Neural cell (in vitro differentiated cells): ENCODE measurements around the gene SLC6A4. TPM values are rescaled to one million over a fixed set of nuclear protein-coding genes. Genes with fewer than 3 reads are reported as not detected.

Experiments
- H2AFZ ChIP-seq: fragments of 200-600, 300-800 bp; sonication (generic), shearing (Covaris generic); 2 replicates; pipeline ENCODE4 v1.6.0; 2014; ENCODE audit warnings: low read depth, mild to moderate bottlenecking, antibody characterized with exemption, low read length, moderate library complexity
- H3F3A ChIP-seq: fragments of 200-600 bp; shearing (Covaris generic); 2 replicates; pipeline ENCODE4 v1.6.1; 2016; ENCODE audit warnings: mild to moderate bottlenecking, moderate library complexity, mixed read lengths, antibody characterized with exemption, low read length; ENCODE audit not compliant: insufficient read depth, poor library complexity, severe bottlenecking
- H3K27ac ChIP-seq: fragments of 200-600, 300-800 bp; sonication (generic), shearing (Covaris generic); 2 replicates; pipeline ENCODE4 v1.5.1; 2014; ENCODE audit warnings: mild to moderate bottlenecking, low read length, moderate library complexity
- H3K27me3 ChIP-seq: fragments of 300-800, 200-600 bp; sonication (generic), shearing (Covaris generic); 2 replicates; pipeline ENCODE4 v1.6.0; 2014; ENCODE audit warnings: mild to moderate bottlenecking, low read depth, low read length, moderate library complexity; ENCODE audit not compliant: insufficient read depth
- H3K36me3 ChIP-seq: fragments of 300-800, 200-600 bp; sonication (generic), shearing (Covaris generic); 2 replicates; pipeline ENCODE4 v1.5.1; 2014; ENCODE audit warnings: mild to moderate bottlenecking, antibody characterized with exemption, low read length, moderate library complexity; ENCODE audit not compliant: insufficient read depth
- H3K4me2 ChIP-seq: fragments of 300-800, 200-600 bp; sonication (generic), shearing (Covaris generic); 2 replicates; pipeline ENCODE4 v1.6.0; 2014; ENCODE audit warnings: mild to moderate bottlenecking, low read length
- H3K4me3 ChIP-seq: fragments of 300-800, 200-600 bp; sonication (generic), shearing (Covaris generic); 2 replicates; pipeline ENCODE4 v1.5.1; 2014; ENCODE audit warnings: mild to moderate bottlenecking, low read length, moderate library complexity
- H3K79me2 ChIP-seq: fragments of 200-600 bp; shearing (Covaris generic); replicated peaks from 2 replicates; pipeline ENCODE4 v1.6.0; 2014; ENCODE audit warnings: mild to moderate bottlenecking, low read length, moderate library complexity; ENCODE audit not compliant: insufficient read depth
- H3K9ac ChIP-seq: fragments of 300-800, 200-600 bp; sonication (generic), shearing (Covaris generic); 2 replicates; pipeline ENCODE4 v1.6.1; 2016; ENCODE audit warnings: mild to moderate bottlenecking, low read length, mixed read lengths
- H3K9me2 ChIP-seq: fragments of 200-600 bp; shearing (Covaris generic); 2 replicates; pipeline ENCODE4 v1.6.1; 2016; ENCODE audit warnings: mild to moderate bottlenecking, low read length, mixed read lengths; ENCODE audit not compliant: insufficient read depth
- H3K9me3 ChIP-seq: fragments of 200-600, 300-800 bp; sonication (generic), shearing (Covaris generic); 2 replicates; pipeline ENCODE4 v1.6.1; 2016; ENCODE audit warnings: mild to moderate bottlenecking, mixed run types, low read length, moderate library complexity, mixed read lengths
- H4K20me1 ChIP-seq: fragments of 200-600 bp; shearing (Covaris generic); 2 replicates; pipeline ENCODE4 v1.6.1; 2016; ENCODE audit warnings: mild to moderate bottlenecking, mixed run types; ENCODE audit not compliant: insufficient read depth
- EP300 ChIP-seq: fragments of 450-650 bp; conservative IDR thresholded peaks from 2 replicates; pipeline ENCODE4 v1.6.1; 2014; ENCODE audit warnings: antibody characterized with exemption, mild to moderate bottlenecking, moderate library complexity; ENCODE audit not compliant: poor library complexity, severe bottlenecking
- EZH2 ChIP-seq: fragments of 200-600, 300-800 bp; shearing (Covaris generic), sonication (generic); IDR thresholded peaks from 2 replicates; pipeline ENCODE4 v1.6.1; 2014; ENCODE audit warnings: antibody characterized with exemption, low read length, borderline replicate concordance, mild to moderate bottlenecking; ENCODE audit not compliant: insufficient read depth, poor library complexity, severe bottlenecking
- MXI1 ChIP-seq: fragments of 450-650 bp; conservative IDR thresholded peaks from 2 replicates; pipeline ENCODE4 v1.6.1; 2014; ENCODE audit warnings: antibody characterized with exemption, mild to moderate bottlenecking; ENCODE audit not compliant: poor library complexity, severe bottlenecking
- POLR2AphosphoS5 ChIP-seq: IDR thresholded peaks from 2 replicates; pipeline ENCODE4 v1.6.1; 2012
- RAD21 ChIP-seq: fragments of 450-650 bp; conservative IDR thresholded peaks from 2 replicates; pipeline ENCODE4 v1.6.1; 2014; ENCODE audit warnings: antibody characterized with exemption, mild to moderate bottlenecking, moderate library complexity
- REST ChIP-seq: IDR thresholded peaks from 2 replicates; pipeline ENCODE4 v1.6.1; 2012; ENCODE audit warnings: borderline replicate concordance
- SMC3 ChIP-seq: fragments of 450-650 bp; conservative IDR thresholded peaks from 2 replicates; pipeline ENCODE4 v1.6.1; 2014; ENCODE audit warnings: antibody characterized with exemption, mild to moderate bottlenecking, moderate library complexity; ENCODE audit not compliant: poor library complexity
- TAF1 ChIP-seq: IDR thresholded peaks from 2 replicates; pipeline ENCODE4 v1.6.1; 2012; ENCODE audit warnings: low read depth
- polyA plus RNA-seq: library from polyadenylated mRNA; depleted of rRNA; stranded (reverse); fragments of >200 nt; gene quantifications from 2 replicates; pipeline ENCODE4 v1.2.3, GENCODE V29; 2014
- TF ChIP-seq, protein P1 (sequence below): fragments of 450-650 bp; IDR thresholded peaks from 2 replicates; pipeline ENCODE4 v1.5.1; 2014; ENCODE audit warnings: antibody characterized with exemption, mild to moderate bottlenecking, moderate library complexity; ENCODE audit not compliant: poor library complexity, severe bottlenecking

SLC6A4 gene
- polyA plus RNA-seq, 1 donor from 2014 or later: 1.1 TPM

DNA sequence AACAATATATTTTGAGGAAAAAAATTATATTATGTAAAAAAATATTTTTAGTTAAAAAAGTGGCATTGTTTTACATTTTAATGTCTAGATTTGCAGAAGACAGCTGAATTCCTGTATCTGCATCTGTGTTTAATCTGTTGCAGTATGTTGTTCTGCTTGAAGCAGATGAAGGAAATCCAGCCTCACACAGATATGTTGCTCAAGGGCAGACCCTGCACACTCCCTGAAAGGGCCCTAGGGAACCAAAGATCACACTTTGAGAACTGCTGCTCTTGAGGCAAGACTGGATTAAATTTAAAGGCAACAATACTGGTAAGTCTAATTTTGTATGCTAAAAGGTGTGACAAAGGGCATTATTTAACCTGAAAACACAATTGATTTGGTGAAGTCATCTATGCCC is 16.4 kb upstream of the SLC6A4 start:
- Histone ChIP-seq H3K27me3 (no peaks in the 10 kb centered on the region), H3K9me3 (no peaks in the 10 kb centered on the region), H3K9me2 (no peaks in the 10 kb centered on the region), H3F3A (no peaks in the 10 kb centered on the region), H3K36me3 (peaks cover 5% of the 10 kb centered on the region), H2AFZ (no peak overlapping the region), H3K4me3 (no peak overlapping the region), H3K27ac (no peak overlapping the region), H3K4me2 (no peak overlapping the region), H4K20me1 (no peaks in the 10 kb centered on the region), H3K79me2 (no peaks in the 10 kb centered on the region), H3K9ac (no peak overlapping the region)
- no peak for TF ChIP-seq POLR2AphosphoS5
- TF ChIP-seq MXI1: no peak
- TF ChIP-seq TAF1: no peak
- TF ChIP-seq EP300: no peak
- TF ChIP-seq REST: no peak
- TF ChIP-seq, protein P1, sequence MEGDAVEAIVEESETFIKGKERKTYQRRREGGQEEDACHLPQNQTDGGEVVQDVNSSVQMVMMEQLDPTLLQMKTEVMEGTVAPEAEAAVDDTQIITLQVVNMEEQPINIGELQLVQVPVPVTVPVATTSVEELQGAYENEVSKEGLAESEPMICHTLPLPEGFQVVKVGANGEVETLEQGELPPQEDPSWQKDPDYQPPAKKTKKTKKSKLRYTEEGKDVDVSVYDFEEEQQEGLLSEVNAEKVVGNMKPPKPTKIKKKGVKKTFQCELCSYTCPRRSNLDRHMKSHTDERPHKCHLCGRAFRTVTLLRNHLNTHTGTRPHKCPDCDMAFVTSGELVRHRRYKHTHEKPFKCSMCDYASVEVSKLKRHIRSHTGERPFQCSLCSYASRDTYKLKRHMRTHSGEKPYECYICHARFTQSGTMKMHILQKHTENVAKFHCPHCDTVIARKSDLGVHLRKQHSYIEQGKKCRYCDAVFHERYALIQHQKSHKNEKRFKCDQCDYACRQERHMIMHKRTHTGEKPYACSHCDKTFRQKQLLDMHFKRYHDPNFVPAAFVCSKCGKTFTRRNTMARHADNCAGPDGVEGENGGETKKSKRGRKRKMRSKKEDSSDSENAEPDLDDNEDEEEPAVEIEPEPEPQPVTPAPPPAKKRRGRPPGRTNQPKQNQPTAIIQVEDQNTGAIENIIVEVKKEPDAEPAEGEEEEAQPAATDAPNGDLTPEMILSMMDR: no peak
- TF ChIP-seq RAD21: no peak
- TF ChIP-seq SMC3: no peak
- TF ChIP-seq EZH2: no peak

DNA sequence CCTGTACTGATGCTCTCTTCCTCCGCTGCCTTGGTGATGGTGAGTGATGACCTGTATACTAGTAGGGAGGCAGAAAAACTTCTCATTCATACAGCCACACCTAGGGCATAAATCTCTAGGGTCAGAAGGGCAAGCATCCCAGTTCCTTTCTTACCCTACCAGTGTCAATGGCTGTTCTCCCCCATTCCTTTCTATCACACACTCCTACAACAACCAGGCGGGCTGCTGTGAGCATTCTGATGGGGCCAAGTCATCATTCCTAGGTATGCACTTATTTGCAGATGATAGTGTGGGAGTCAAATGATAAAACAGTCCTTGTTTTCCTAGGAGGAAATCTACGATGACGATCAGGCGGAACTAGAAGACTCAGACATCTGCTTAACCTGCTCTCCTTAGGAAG is 14.0 kb upstream of the SLC6A4 start:
- H3K9me3 ChIP-seq: no peaks in the 10 kb centered on the region
- no peaks in the 10 kb centered on the region for H3K79me2 ChIP-seq
- H3K27me3 ChIP-seq: no peaks in the 10 kb centered on the region
- H3K9me2 ChIP-seq: no peaks in the 10 kb centered on the region
- H3K36me3 ChIP-seq: peaks cover 5% of the 10 kb centered on the region
- no peaks in the 10 kb centered on the region for H4K20me1 ChIP-seq
- H3K4me2 ChIP-seq: no peak overlapping the region
- no peak overlapping the region for H3K4me3 ChIP-seq
- H3F3A ChIP-seq: no peaks in the 10 kb centered on the region
- H2AFZ ChIP-seq: no peak overlapping the region
- no peak overlapping the region for H3K9ac ChIP-seq
- no peak for TF ChIP-seq SMC3
- TF ChIP-seq RAD21: no peak
- TF ChIP-seq, protein P1: no peak
- TF ChIP-seq REST: no peak
- no peak for TF ChIP-seq EZH2
- TF ChIP-seq MXI1: no peak
- no peak for TF ChIP-seq TAF1
- no peak for TF ChIP-seq EP300
- no peak for TF ChIP-seq POLR2AphosphoS5
- no peak overlapping the region for H3K27ac ChIP-seq
